GM10266 (cell line): Measurements from ENCODE around the gene PPP3CA.

ENCODE experiments used
- DNase-seq: peaks from one replicate; pipeline ENCODE4 v3.0.0; 2012; ENCODE audit errors: extremely low spot score
- TF ChIP-seq, protein P1 (sequence below): IDR thresholded peaks from 2 replicates; pipeline ENCODE4 v1.5.1; 2012; ENCODE audit warnings: mild to moderate bottlenecking, low read depth; ENCODE audit not compliant: control insufficient read depth, insufficient read depth; ENCODE audit errors: missing control alignments

PPP3CA gene

DNA sequence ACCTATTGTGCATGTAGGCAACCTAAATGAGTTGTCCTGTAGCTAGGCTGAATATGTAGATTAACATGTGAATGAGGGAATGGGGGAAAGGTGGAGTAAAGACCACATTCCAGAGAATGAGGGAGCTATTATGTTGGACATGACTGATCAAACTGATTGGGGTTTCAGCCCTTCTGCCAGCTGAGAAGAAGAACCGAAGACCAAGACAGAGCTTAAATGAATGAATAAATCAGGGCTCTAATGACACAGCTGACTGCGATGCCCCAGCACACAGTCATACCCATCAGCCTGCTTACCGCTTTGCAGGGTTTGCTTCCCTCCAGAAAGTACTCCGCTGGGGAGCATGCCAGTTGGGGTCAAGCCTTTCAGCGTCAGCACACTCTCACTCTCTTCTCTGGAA lies 315.4 kb downstream of the PPP3CA start:
- no peak for DNase-seq
- TF ChIP-seq, protein P1, sequence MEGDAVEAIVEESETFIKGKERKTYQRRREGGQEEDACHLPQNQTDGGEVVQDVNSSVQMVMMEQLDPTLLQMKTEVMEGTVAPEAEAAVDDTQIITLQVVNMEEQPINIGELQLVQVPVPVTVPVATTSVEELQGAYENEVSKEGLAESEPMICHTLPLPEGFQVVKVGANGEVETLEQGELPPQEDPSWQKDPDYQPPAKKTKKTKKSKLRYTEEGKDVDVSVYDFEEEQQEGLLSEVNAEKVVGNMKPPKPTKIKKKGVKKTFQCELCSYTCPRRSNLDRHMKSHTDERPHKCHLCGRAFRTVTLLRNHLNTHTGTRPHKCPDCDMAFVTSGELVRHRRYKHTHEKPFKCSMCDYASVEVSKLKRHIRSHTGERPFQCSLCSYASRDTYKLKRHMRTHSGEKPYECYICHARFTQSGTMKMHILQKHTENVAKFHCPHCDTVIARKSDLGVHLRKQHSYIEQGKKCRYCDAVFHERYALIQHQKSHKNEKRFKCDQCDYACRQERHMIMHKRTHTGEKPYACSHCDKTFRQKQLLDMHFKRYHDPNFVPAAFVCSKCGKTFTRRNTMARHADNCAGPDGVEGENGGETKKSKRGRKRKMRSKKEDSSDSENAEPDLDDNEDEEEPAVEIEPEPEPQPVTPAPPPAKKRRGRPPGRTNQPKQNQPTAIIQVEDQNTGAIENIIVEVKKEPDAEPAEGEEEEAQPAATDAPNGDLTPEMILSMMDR, result no peak

DNA sequence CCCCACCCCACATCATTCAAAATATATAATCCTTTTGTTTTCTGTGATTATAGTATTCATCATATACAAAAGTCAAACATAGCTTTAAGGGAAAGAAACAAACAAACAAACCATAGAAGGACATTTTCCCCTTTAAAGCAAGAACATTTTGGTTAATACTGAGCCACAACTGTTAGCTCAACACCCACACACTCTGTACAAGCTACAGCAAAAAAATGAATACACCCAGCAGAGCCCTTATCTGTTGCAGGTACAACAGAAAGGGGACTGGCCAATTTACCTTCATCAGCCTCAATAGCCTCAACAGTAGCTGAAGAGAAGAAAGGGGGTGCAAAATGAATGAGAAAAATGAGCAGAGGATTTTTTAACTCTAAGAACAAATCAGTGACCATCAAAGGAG lies 318.4 kb downstream of the PPP3CA start:
- DNase-seq, result no peak
- TF ChIP-seq, protein P1, result no peak

DNA sequence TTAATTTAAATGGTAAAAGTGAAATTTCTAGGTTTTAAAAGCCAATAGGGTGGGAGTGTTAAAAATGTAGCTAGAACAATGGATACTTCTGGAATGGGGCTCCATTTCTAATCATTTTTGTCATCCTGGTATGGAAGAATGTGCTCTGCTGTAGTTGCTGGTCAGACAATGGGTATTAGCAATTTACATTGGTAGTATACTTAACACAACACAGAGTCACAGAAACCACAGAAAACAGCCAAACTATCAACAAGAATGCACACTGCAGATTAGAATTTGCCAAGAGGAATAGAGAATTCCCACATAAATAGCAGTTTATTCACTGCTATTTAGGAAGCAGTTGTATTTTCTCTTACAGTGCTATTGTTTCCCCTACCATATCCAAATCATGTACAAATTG lies 319.6 kb downstream of the PPP3CA start:
- no peak for DNase-seq
- TF ChIP-seq, protein P1, result no peak

DNA sequence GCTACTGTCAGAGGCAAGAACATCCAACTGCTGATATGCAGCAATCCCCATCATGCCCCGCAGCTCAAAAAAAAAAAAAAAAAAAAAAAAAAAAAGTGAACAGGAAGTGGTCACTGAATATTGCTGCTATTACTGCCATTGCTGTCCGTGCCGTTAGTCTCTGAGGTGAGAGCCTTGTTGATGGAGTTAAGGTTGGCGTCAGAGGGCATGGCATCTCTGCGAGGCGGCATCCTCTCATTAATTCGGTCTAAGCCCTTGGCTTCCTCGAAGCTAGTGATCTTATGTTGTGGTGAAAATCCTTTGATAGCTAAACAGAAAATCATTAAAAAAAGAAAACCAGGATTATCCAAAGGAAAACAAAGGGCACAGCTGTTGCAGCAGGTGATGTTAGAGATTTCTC lies 321.6 kb downstream of the PPP3CA start:
- DNase-seq, result no peak
- TF ChIP-seq, protein P1, result no peak

DNA sequence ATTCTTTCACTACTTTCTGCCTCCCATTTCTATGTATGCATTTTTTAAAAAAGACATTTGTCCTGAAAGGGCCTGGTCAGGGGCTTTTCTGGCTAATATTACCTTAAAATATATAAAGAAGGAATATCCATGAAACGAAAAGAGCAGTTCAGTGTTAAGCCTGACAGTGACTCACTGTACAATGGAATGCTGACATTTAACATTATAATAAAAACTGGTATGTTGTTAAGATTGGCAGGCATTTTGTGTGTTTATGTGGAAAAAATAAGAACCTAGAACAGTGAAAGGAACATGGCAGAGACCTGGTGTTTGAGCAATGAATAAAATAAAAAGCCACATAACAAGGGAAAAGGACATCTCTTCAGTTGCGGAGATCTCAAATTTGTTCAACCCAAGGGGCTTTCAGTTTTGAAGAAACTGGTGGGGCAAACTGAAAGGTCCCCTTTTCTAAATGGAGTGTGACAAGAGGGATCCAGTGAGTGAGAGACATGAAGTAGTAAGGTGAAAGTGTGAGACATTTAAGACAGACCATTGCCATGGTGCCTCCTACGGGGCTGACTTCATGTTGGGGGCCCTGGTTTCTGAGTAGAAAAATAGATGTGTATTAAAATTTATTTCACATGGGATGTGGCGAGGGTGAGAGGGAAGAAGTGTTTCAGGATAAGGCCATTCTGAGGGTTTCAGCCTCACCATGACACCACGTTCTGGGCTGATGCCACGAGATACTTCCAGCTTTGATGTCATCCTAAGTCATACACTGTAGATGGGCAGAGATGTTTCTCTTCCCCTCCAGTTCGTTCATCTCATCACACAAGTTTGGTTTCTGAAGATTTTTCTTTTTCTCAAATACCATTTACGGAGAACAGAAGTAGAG lies 324.9 kb downstream of the PPP3CA start:
- no peak for DNase-seq
- TF ChIP-seq, protein P1, result no peak

DNA sequence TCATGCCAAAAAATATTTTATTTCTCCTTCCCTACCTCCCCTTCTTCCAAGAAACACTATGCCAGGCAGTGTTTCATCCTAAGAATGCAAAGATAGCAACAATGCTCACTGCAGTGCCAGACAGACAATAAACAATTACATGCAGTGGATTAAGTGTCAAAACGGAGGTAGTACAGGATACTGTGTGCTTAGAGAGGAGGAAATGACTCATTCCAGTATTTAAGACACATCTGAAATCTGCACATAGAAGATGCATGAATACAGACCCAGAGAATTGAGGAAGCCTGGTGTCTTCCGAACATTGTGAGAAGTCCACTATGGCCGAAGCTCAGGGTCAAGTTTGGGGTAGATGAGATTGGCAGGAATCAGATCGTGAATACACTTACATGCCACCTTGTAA lies 326.4 kb downstream of the PPP3CA start:
- DNase-seq, result peak; percentile 22
- TF ChIP-seq, protein P1, result no peak

DNA sequence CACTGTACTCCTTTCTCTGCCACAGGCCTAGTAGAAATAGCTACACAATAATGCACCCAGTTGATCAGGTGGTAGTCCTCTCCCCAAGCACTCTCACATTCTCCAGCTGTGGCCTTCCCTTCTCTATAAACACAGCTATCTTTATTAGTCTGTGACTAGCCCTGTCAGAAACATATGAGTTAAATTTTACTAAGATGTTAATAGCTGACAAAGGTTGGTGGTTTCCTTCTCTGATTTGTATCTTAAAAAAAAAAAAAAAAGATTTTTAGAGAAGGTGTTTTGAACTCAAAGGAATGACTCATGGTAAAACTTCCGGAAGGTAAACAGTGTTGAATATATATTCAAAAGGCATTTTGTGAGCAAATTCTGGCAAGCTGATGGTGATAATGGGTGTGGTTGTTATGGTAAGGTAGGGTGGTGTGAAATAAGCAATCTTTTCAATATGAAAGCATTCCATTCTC lies 327.4 kb downstream of the PPP3CA start:
- TF ChIP-seq, protein P1, result no peak
- DNase-seq, result no peak
